Keratinocyte (primary cell): ENCODE measurements around the gene TSFM. TPM values are rescaled to one million over a fixed set of nuclear protein-coding genes. Genes with fewer than 3 reads are reported as not detected.
A peak's percentile ranks its signal among the peaks of the same experiment; 100 is the strongest.

Experiments
- DNase-seq: peaks from one replicate; pipeline ENCODE4 v3.0.0-alpha.2; 2011; ENCODE audit warnings: low read depth, missing footprints, low spot score
- FAIRE-seq: peaks from 2 replicates; lab custom pipeline; 2011; peaks lifted over from hg19 to GRCh38; lab: Jason Lieb, UNC
- H2AFZ ChIP-seq: 2 replicates; pipeline ENCODE4 v1.6.0; 2012; ENCODE audit warnings: low read length, control low read depth, inconsistent platforms; ENCODE audit not compliant: control insufficient read depth
- H3K27ac ChIP-seq: 2 replicates; pipeline ENCODE4 v1.5.1; 2011; ENCODE audit warnings: low read length; ENCODE audit not compliant: control insufficient read depth, insufficient read depth
- H3K27me3 ChIP-seq: 3 replicates; pipeline ENCODE4 v1.6.0; 2011; ENCODE audit warnings: low read length; ENCODE audit not compliant: control insufficient read depth, insufficient read depth; ENCODE audit errors: extremely low read depth
- H3K36me3 ChIP-seq, 2 experiments: 2 replicates in 1 of 2; 3 replicates in 1 of 2; pipeline ENCODE4 v1.5.1; 2011; ENCODE audit warnings: low read length in 2 of 2, mild to moderate bottlenecking in 1 of 2; ENCODE audit not compliant: control insufficient read depth in 2 of 2, insufficient read depth in 2 of 2; ENCODE audit errors: extremely low read depth in 1 of 2
- H3K4me1 ChIP-seq: 3 replicates; pipeline ENCODE4 v1.5.1; 2011; ENCODE audit warnings: low read length; ENCODE audit not compliant: control insufficient read depth, insufficient read depth; ENCODE audit errors: extremely low read depth
- H3K4me2 ChIP-seq: 3 replicates; pipeline ENCODE4 v1.6.0; 2011; ENCODE audit warnings: low read depth, low read length; ENCODE audit not compliant: control insufficient read depth, insufficient read depth; ENCODE audit errors: extremely low read depth
- H3K4me3 ChIP-seq, 3 experiments: fragments of 200-600 bp in 1 of 3; sonication (generic) in 1 of 3; 2 replicates in 2 of 3; 3 replicates in 1 of 3; pipeline ENCODE4 v1.5.1; 2011 to 2016; ENCODE audit warnings: low read length in 3 of 3, mild to moderate bottlenecking in 3 of 3, control low read depth in 2 of 3, inconsistent platforms in 1 of 3, low read depth in 1 of 3, mixed read lengths in 1 of 3, mixed run types in 1 of 3, moderate library complexity in 1 of 3; ENCODE audit not compliant: control insufficient read depth in 2 of 3, insufficient read depth in 2 of 3; ENCODE audit errors: extremely low read depth in 1 of 3
- H3K79me2 ChIP-seq: 2 replicates; pipeline ENCODE4 v1.6.0; 2012; ENCODE audit warnings: low read length; ENCODE audit not compliant: control insufficient read depth, insufficient read depth
- H3K9ac ChIP-seq: 3 replicates; pipeline ENCODE4 v1.6.0; 2011; ENCODE audit warnings: low read length; ENCODE audit not compliant: control insufficient read depth, insufficient read depth; ENCODE audit errors: extremely low read depth
- H3K9me1 ChIP-seq: 3 replicates; pipeline ENCODE4 v1.6.0; 2011; ENCODE audit warnings: low read length; ENCODE audit not compliant: control insufficient read depth, insufficient read depth; ENCODE audit errors: extremely low read depth
- H3K9me3 ChIP-seq: 2 replicates; pipeline ENCODE4 v1.5.1; 2012; ENCODE audit warnings: low read depth, low read length; ENCODE audit not compliant: control insufficient read depth
- H4K20me1 ChIP-seq: 3 replicates; pipeline ENCODE4 v1.6.0; 2011; ENCODE audit warnings: low read length; ENCODE audit not compliant: control insufficient read depth, insufficient read depth; ENCODE audit errors: extremely low read depth
- EZH2 ChIP-seq: IDR thresholded peaks from one replicate; pipeline ENCODE4 v1.6.1; 2012; ENCODE audit warnings: inconsistent platforms, mild to moderate bottlenecking, low read length, moderate library complexity
- dilution Hi-C: fragments of 300-500 bp; cut with MboI; formaldehyde crosslinking; loops from one replicate; pipeline ENCODE4 v1.7.0; 2020; ENCODE audit warnings: low sequenced_read_pairs; ENCODE audit not compliant: extremely low pct_ligation_motif_present
- polyA plus RNA-seq, 5 experiments: library from polyadenylated mRNA; depleted of rRNA in 3 of 5; stranded (reverse) in 3 of 5; stranded (forward) in 1 of 5; unstranded in 1 of 5; fragments of >200 nt; gene quantifications; 1 replicate in 1 of 5; 2 replicates in 3 of 5; 3 replicates in 1 of 5; pipeline versions ENCODE4 v1.2.1 to v1.2.3, GENCODE V29; 2011 to 2012; ENCODE audit warnings: missing spikeins in 2 of 5, low read depth in 1 of 5, low replicate concordance in 1 of 5
- TF ChIP-seq, protein P1 (sequence below), 3 experiments: IDR thresholded peaks in 1 of 3; conservative IDR thresholded peaks in 1 of 3; optimal IDR thresholded peaks in 1 of 3; 2 replicates in 2 of 3; 3 replicates in 1 of 3; pipeline versions ENCODE3 to v1.5.1; 2011; ENCODE audit warnings: low read length in 3 of 3, mild to moderate bottlenecking in 3 of 3, moderate library complexity in 2 of 3, control low read depth in 1 of 3, inconsistent platforms in 1 of 3; ENCODE audit not compliant: insufficient read depth in 2 of 3; ENCODE audit errors: extremely low read depth in 1 of 3

TSFM gene
- polyA plus RNA-seq, 1 donor (not counting 4 experiments of a cell fraction or from before 2014, with no cell fraction given): 30.5 TPM

DNA sequence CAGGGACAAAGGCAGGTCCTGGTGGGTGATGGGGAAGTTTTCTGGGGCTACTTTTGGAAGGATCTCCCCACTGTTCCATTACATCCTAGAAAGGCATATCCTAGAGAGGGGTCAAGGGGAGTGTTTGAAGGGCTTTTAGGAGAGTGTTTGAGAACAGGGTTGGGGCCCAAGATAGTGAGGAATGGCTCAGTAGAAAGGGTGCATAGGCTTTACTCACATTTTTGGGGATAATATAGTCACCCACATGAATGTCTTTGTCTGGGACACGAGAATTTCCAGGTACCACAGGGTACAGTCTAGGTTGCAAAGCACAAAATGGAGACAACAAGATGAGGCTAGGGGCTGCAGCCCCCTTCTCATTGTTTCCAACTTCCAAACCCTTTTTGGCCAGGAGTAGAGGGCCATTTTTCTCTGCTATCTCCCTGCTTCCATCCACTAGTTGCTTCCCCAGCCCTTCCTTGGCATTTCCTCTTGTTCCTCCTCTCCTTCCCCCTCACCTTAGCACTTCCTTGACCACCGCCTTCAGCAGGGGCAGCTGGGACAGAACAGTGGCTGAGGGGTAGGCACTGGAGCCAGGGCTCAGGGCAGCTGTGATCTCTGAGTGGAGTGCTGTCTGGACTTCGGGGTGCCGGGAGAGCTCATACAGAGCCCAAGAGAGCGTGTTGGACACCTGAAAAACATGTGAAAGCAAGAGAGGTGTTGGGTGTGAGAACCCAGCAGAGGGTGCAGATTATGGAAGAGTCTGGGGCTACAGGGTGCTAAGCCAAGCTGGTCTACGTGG is 18.5 kb upstream of the TSFM start:
- TF ChIP-seq, protein P1, sequence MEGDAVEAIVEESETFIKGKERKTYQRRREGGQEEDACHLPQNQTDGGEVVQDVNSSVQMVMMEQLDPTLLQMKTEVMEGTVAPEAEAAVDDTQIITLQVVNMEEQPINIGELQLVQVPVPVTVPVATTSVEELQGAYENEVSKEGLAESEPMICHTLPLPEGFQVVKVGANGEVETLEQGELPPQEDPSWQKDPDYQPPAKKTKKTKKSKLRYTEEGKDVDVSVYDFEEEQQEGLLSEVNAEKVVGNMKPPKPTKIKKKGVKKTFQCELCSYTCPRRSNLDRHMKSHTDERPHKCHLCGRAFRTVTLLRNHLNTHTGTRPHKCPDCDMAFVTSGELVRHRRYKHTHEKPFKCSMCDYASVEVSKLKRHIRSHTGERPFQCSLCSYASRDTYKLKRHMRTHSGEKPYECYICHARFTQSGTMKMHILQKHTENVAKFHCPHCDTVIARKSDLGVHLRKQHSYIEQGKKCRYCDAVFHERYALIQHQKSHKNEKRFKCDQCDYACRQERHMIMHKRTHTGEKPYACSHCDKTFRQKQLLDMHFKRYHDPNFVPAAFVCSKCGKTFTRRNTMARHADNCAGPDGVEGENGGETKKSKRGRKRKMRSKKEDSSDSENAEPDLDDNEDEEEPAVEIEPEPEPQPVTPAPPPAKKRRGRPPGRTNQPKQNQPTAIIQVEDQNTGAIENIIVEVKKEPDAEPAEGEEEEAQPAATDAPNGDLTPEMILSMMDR (optimal IDR thresholded peaks at IDR 0.05 in 1 of 3, IDR thresholded peaks at IDR 0.05 in 1 of 3, conservative IDR thresholded peaks at IDR 0.05 in 1 of 3; ENCODE audit: extremely low read depth in 1 of 3, insufficient read depth in 2 of 3, low read length in 3 of 3): no peak
- no peak for TF ChIP-seq EZH2
- Histone ChIP-seq H2AFZ (no peak overlapping the region), H3K36me3 (peaks cover 31 to 55% of the 10 kb centered on the region in 2 experiments), H3K4me1 (peaks cover 29% of the 10 kb centered on the region), H3K27me3 (no peaks in the 10 kb centered on the region), H3K79me2 (peaks cover 66% of the 10 kb centered on the region), H3K4me2 (peak overlapping the region; percentile 74), H3K9me1 (no peaks in the 10 kb centered on the region), H3K9ac (peak overlapping the region; percentile 80), H3K9me3 (no peaks in the 10 kb centered on the region), H4K20me1 (peaks cover 4% of the 10 kb centered on the region), H3K27ac (no peak overlapping the region), H3K4me3 (peak overlapping the region; percentile 69 to 97 (median 89))
- dilution Hi-C loops: no loop called here
- FAIRE-seq (no peak), DNase-seq (no peak)

DNA sequence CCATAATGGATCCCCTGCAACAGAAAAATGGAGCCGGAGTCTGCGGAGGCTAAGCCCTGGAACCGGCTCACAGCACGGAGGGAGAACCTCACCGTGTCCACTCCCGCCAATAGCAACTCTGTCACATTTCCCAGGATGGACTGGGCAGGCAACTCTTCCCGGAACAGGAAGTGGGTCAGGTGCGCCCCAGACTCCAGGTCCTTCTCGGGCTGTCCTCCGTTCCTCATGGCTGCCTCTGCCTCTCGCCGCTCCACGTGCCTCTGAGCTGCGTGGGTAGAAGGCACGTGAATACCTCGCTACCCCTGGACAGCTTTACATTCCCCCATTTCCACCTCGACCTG is 18.0 kb upstream of the TSFM start:
- peak overlapping the region; percentile 80 for H3K9ac ChIP-seq
- peaks cover 71% of the 10 kb centered on the region for H3K79me2 ChIP-seq
- H3K27ac ChIP-seq: peak overlapping the region; percentile 67
- H3K4me2 ChIP-seq: peak overlapping the region; percentile 74
- peaks cover 32 to 54% of the 10 kb centered on the region in 2 experiments for H3K36me3 ChIP-seq
- H3K9me3 ChIP-seq: no peaks in the 10 kb centered on the region
- peak overlapping the region; percentile 55 for H2AFZ ChIP-seq
- dilution Hi-C loops: no loop called here
- TF ChIP-seq EZH2: no peak
- TF ChIP-seq, protein P1 (optimal IDR thresholded peaks at IDR 0.05 in 1 of 3, IDR thresholded peaks at IDR 0.05 in 1 of 3, conservative IDR thresholded peaks at IDR 0.05 in 1 of 3; ENCODE audit: extremely low read depth in 1 of 3, insufficient read depth in 2 of 3, low read length in 3 of 3): no peak
- H3K4me3 ChIP-seq: peak overlapping the region; percentile 69 to 97 (median 89)
- peaks cover 29% of the 10 kb centered on the region for H3K4me1 ChIP-seq
- FAIRE-seq (peak; percentile 52), DNase-seq (no peak)
- H4K20me1 ChIP-seq: peaks cover 4% of the 10 kb centered on the region
- H3K9me1 ChIP-seq: no peaks in the 10 kb centered on the region
- H3K27me3 ChIP-seq: no peaks in the 10 kb centered on the region
